ENCODE results near the gene NDP.

DNA sequence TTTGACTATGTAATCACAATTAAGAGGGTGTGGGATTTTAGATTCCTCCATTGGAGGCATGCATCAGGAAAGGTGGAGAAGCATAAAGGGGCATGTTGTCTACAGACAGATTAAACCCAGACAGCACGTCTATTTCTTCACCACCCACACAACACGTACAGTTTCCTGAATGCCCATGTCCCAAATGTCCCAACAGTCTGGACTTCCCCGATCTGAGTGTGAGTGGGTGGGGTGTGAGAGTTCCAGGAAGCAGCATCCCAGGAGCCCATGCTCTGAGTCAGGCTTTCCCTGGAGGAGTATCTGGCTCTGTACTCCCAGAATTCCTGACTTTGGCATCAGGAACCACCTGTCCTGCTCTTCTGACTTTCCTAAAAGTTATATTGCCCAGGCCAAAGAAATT is 30.8 kb upstream of the NDP start:
- no peak for TF ChIP-seq EZH2 (IDR thresholded peaks at IDR 0.05; ENCODE audit: insufficient read depth, low read length)
- no peak for TF ChIP-seq CTCF (IDR thresholded peaks at IDR 0.05; ENCODE audit: insufficient read depth, low read depth, low read length)
